AG09319 (cell line): ENCODE measurements around the gene NDST3.

Experiments
- DNase-seq: peaks from one replicate; pipeline ENCODE4 v3.0.0-alpha.2; 2010; ENCODE audit warnings: low read depth; ENCODE audit errors: extremely low read depth
- CTCF ChIP-seq: IDR thresholded peaks from 2 replicates; pipeline ENCODE4 v1.5.1; 2011; ENCODE audit warnings: low read depth, mild to moderate bottlenecking, inconsistent platforms, low read length, moderate library complexity

NDST3 gene

DNA sequence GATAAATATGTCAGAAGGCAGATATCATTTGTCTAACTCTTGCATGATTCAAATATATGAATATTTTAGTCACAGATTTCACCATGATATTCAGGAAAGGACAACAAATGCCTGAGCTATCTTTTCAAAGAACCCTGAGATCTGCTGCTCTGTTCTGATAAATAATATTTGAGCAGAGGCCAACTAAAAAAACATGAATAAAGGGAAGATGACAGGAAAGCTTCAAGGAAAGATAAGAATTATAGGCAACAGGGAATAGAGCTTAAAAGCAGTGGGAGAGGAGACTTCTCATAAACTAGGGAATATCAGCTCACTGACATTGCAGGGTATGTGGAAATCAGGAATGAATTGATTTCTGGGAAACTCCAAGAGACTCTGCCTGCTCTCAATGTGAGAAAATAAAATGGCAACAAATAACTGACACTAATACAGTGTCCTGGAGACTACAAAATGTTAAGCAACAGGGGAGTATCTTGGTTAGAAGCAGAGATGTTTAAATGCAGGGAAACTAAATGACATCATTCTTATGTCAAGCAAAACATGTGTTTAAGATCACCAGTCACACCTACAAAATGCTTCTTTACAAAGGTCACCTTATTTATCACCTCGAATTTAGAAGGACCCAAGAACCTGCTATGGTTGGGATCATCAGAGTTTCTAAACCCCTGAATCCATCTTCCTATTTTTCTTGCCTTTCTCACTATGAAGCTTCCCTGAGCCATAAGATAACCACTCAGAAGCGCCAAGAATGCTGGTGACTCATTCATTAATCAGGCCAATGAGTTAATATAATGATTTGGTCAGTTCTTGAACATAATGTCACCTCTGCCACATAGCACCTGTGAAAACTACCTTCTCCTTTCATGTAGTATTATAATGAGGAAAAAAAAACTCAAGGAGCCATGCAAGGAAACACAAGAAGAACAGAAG, 78.1 kb downstream of the NDST3 start:
- no peak for TF ChIP-seq CTCF
- DNase-seq, result no peak

DNA sequence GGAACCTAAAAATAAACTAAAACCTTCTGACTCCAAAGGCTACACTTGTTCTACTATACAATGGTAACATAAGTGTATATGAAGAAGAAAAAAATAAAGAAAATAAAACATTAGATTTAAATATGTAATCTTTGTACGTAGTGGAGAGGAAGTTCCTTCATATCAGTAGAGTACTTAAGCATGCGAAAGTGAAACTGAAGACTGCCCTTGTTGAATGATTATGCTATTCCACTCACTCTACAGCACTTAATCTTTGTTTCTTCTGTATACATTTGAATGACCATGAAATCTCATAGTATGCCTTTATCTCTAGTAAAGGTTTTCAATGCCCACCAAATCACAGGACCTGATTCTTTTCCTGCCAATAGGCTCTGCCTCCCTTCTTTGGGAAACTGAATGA, 78.9 kb downstream of the NDST3 start:
- DNase-seq, result no peak
- no peak for TF ChIP-seq CTCF

- TF ChIP-seq CTCF, result no peak
- no peak for DNase-seq
Observed at GRCh38 chr4:118114720-118115119, 80.4 kb downstream of the NDST3 start.

- DNase-seq, result no peak
- TF ChIP-seq CTCF, result no peak
Observed at GRCh38 chr4:118120120-118120760, 86.0 kb downstream of the NDST3 start.

GRCh38 chr4:118124997-118125396, 90.7 kb downstream of the NDST3 start:
- no peak for DNase-seq
- TF ChIP-seq CTCF, result no peak

- TF ChIP-seq CTCF, result no peak
- DNase-seq, result no peak
Observed at GRCh38 chr4:118139241-118139640, 105.0 kb downstream of the NDST3 start.

DNA sequence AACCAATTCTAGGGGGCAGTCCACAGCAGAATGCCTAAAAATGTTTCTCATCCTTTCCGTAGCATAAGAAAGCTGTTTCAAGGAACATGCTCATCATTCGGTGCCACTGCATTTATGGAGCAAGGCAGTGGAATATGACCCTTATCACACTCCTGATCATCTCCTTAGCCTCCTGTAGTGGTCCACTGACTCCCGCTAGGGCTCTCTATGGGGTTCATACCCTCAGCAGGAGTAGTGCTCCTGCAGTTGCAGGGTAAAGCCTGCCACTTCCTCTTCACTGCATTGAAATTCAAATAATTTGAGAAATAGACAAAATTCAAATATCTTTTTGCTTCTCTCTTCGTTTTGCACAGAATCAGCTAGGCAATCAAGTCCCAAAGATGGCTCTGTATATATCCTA, 107.0 kb downstream of the NDST3 start:
- no peak for DNase-seq

More for the DNA sequence above, 107.0 kb downstream of the NDST3 start:
- TF ChIP-seq CTCF, result no peak
